ENCODE measurements around the gene RPS18.
"Not testable (repeated sequence)": the region's sequence is repeated elsewhere in the genome, so short reads cannot be mapped to it uniquely, and the experiment has no call there.

The RPS18 gene

DNA sequence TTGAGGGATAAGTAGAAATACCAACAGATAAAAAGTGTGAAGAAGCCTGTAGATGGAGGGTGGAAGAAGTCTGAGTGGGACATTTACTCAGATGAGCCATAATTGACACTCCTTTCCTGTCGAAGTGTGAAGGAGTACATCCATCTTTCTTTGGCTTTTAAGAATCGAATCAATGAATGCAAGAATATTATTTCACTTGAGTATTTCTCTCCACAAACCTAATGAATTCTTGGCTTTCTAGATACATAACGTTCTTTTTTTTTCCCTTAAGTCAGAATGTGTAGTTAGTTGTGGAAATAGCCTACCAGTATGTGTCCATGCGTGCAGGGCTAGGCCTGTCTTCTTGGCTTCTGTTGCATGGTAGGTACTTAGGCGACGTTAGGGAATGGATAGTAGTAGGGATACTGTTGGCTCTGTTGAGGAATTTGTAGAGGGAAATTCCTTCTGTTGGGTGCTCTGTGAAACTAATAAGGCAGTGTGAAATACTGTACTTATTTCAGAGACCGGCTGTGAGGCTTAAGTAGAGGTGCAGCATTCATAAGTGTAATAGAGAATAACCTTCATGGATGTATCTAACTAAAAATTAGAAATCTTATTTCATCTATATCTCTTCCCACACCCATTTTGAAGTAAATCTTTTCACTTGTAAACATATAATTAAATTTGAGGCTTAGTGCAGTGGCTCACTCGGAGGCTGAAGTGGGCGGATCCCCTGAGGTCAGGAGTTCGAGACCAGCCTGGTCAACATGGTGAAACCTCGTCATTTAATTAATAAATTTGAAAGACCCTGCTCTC is 1.5 kb downstream of the RPS18 start:
- no peak for DNase-seq

DNA sequence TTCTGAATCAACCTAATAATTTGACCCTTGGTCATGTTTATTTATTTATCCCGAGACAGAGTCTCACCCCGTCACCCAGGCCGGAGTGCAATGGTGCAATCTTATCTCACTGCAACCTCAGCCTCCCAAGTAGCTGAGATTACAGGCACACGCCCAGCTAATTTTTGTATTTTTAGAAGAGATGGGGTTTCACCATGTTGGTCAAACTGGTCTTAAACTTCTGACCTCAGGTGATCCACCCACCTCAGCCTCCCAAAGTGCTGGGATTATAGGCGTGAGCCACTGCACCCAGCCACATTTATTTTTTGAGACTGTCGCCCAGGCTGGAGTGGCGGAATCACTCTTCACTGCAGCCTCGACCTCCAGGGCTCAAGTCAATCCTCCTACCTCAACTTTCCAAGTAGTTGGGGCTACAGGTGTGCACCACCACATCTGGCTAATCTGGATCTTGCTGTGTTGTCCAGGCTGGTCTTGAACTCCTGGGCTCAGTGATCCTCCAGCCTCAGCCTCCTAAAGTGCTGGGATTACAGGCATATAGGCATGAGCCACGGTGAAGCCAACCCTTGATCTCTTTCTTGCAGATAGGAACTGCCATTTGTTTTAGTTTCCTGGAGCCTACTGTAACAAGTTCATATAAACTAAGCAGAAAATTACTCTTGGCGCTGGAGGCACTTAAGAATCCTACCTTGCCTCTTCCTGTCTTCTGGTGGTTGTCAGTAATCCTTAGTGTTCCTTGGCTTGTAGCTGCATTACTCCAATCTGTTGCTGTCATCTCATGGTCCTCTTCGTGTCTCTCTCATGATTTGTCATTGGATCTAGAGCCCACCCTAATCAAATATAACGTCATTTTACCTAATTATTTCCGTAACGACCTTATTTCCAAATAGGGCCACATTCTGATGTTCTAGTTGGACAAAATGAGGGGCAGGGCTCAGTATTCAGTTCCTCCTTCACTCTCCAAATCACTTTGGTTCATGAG is 2.3 kb downstream of the RPS18 start:
- DNase-seq: no peak

DNA sequence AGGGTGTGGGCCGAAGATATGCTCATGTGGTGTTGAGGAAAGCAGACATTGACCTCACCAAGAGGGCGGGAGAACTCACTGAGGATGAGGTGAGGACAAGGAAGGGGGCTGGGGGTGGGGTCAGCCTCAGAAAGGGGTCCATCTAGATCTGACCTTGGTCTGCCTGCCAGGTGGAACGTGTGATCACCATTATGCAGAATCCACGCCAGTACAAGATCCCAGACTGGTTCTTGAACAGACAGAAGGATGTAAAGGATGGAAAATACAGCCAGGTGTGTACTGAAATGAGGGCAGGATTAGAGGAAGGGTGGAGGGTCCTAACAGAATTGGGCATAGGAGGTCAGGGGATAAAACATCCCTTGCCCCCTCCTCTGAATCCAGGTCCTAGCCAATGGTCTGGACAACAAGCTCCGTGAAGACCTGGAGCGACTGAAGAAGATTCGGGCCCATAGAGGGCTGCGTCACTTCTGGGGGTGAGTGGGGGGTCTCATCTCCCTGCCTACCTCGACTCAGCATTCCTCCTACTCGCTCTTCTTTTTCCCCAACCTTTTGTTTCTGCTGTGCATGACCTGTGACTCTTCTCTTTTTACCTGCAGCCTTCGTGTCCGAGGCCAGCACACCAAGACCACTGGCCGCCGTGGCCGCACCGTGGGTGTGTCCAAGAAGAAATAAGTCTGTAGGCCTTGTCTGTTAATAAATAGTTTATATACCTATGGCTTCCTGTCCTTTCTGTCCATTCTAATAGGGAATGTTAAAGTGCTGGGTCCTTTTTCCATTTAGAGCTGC is 4.1 kb downstream of the RPS18 start:
- DNase-seq: not testable (repeated sequence)

DNA sequence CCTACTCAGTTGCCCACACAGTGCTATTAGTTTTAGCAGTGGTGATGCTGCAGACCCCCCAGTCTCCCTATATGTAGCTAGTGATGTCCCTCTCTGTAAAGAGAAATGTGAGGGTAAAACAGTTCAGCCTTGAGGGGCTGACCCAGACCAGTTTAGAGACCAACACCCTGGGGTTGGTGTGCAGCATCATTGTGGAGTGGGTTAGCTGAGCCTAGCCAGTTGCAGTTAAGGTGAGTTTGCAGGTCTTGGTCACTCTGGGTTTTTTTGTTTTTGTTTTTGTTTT is 4.6 kb downstream of the RPS18 start:
- DNase-seq: no peak

DNA sequence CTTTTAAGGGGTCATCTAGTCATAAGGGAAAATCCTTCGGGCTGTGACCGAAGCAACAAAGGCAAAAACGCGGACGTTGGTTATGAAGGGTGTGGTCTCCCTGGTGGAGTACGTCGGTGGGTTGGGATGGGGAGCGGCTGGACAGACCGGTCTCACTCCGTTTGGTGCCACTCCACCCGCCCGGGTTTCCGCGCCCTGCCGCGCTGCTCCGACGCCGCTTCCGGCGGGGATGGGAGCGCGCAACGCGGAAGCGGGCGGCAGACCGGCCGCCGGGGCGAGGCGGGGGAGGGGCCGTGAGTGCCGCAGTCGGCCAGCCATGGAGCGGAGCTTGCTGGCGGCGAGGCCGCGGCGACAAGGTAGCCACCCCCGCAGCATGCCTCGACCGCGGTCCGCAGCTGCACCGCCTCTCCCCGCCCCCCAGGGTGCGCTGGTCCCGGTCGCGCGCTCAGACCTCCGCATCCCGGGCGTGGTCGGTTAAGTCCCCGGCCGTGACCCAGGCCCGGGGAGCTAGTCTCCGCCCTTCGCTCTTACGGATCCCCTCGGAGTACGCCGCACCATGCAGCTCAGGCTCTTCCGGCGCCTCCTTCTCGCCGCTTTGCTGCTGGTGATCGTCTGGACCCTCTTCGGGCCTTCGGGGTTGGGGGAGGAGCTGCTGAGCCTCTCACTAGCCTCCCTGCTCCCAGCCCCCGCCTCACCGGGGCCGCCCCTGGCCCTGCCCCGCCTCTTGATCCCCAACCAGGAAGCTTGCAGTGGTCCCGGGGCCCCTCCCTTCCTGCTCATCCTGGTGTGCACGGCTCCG is 5.2 kb downstream of the RPS18 start, which contains the start of gene B3GALT4:
Gene B3GALT4, plus strand, starts transcription at position 260 of the 799 bp plus-strand sequence. Its CDS starts 297 bp downstream, at position 557.
- DNase-seq: peak; percentile 72

DNA sequence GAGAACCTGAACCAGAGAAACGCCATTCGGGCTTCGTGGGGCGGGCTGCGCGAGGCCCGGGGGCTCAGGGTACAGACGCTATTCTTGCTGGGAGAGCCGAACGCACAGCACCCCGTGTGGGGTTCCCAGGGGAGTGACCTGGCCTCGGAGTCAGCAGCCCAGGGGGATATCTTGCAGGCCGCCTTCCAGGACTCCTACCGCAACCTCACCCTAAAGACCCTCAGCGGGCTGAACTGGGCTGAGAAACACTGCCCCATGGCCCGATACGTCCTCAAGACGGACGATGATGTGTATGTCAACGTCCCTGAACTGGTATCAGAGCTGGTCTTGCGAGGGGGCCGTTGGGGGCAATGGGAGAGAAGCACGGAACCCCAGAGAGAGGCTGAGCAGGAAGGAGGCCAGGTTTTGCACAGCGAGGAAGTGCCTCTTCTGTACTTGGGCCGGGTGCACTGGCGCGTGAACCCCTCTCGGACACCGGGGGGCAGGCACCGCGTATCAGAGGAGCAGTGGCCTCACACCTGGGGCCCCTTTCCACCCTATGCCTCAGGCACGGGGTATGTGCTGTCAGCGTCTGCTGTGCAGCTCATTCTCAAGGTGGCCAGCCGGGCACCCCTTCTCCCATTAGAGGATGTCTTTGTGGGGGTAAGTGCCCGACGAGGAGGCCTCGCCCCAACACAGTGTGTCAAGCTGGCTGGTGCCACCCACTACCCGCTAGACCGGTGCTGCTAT is 6.0 kb downstream of the RPS18 start:
- peak; percentile 35 for DNase-seq

DNA sequence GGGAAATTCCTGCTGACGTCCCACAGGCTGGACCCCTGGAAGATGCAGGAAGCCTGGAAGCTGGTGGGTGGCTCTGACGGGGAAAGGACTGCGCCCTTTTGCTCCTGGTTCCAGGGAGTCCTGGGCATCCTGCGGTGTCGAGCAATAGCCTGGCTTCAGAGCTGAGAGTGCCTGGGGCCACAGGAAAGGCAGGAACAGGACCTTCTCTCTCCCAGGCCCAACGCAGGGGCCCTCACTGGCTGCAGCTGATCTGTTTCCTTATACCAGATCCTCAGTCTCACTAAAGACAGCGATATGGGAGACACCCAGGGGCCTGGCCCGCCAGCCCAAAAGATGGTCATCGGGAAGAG is 6.5 kb downstream of the RPS18 start:
- DNase-seq: no peak

DNA sequence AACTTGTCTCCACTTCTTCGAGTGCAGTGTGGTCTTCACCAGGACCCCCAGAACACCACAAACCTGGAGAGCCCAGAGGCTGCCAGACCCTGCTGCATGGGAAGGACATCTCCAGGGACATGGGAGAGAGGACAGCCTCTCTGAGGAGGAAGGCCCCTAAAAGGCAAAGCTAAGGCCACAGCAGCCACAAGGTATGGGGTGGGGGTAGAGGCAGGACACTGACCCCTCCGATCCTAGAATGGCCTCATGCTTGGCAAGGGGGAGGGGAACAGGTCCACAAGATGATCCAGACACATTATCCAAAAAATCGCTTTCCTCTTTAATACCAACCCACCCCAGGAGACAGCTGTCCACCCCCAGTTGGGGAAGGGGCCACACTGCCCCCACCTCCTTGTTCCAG is 6.9 kb downstream of the RPS18 start:
- no peak for DNase-seq

DNA sequence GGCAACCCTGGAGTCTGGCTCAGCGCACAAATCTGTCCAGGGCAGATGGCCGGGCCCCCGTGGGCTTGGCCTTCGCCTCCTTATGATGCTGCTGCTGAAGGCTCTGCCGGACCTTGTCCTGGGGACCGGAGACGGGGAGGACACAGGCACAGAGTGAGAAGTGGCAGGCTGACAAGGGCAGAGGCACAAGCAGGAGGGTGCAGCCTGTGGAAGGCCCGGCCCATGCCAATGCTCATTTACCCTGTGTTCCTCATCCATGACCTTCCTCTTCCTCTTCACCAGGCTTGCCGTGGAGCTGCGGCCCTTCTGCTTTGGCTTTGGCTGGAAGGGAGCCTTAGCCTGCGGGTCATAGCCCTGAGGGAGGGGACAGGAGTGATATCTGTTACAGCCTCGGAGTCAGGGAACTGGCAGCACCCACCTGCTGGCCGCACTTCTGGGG is 7.4 kb downstream of the RPS18 start:
- DNase-seq: no peak

DNA sequence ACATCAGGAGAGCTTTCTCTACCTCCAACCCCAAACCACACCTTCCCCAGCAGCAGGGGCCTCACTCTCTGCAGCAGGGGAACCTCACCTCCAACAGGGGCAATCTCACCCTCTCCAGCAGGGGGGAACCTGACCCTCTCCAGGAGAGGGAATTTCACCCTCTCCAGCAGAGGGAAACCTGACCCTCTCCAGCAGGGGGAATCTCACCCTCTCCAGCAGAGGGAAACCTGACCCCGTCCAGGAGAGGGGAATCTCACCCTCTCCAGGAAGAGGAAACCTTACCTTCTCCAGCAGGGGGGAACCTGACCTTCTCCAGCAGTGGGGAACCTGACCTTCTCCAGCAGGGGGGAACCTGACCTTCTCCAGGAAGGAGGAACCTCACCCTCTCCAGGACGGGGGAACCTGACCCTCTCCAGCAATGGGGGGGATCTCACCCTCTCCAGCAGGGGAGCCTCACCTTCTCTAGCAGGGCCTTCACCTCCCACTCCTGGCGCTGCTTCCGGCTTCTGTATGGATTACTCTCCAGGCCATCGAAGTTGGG is 8.2 kb downstream of the RPS18 start:
- DNase-seq: peak; percentile 61

DNA sequence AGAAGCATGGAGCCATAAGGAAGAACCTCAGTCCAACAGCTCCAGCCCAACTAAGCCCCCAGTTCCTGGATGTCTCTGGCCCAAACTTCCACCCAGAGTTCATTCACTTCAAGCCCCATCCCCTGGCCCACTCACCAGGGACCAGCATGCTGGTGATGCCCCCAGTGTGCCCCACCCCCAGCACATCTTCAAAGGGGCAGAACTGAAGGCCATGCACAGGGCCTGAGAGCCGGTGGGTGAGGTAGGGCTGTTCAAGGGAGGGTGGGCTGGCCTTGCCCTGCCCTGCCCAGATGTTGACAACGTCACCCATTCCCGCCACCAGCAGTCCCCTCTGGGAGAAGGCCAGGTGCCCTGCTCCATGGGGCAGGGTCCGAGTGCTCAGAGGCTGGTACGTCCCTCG is 8.7 kb downstream of the RPS18 start:
- DNase-seq: no peak

DNA sequence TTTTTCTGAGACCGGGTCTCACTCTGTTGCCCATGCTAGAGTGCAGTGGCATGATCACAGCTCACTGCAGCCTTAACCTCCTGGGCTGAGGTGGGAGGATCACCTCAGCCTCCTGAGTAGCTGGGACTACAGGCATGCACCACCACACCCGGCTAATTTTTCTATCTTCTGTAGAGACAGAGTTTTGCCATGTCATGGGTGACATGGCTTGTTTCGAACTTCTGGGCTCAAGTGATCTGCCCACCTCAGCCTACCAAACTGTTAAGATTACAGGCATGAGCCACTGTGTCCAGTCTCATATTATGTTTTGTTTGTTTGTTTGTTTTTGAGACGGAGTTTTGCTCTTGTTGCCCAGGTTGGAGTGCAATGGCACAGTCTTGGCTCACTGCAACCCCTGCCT is 13.3 kb downstream of the RPS18 start:
- DNase-seq: not testable (repeated sequence)

DNA sequence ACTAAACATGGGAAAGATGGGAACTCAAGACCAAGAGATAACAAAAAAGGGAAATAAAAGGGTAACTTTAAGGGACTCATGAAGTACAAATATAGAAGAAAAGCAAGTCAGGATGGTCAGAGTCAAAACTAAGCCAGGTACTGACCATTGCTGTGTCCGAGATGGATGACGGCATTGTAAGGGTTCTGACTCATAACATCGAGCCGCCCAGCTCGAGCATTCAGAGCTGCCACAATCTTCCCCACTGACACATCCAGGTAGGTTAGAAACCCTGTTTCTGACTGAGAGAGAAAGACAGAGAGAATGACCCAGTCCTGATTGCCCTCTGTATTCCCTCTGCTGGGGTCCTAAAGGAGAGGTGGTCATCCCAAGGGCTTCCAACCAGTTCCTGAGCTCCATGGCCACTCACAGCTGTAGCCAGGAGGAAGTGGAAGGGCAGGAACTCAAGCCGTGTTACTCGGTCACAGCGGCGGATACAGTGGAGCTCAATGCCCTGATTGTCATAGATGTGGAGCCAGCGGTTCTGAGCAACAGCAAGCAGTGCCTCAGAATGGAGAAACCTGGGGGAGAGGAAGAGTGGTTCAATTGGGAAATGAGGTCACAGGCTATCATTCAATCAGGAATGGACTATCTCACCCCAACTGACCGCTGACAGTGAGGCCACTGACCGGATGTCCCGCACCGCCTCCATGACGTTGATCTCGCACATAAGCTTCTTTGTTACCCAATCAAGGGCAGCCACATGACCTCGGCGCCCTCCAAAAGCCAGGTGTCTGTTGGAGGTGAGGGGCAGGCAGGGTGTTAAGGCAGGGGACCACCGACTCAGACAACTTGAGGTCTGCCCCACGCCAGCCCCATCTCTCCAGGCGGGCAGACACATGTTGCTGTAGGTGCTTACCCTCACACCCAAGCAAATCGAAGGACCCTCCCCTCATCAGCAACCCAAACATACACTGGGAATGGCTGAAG is 15.4 kb downstream of the RPS18 start:
- no peak for DNase-seq

DNA sequence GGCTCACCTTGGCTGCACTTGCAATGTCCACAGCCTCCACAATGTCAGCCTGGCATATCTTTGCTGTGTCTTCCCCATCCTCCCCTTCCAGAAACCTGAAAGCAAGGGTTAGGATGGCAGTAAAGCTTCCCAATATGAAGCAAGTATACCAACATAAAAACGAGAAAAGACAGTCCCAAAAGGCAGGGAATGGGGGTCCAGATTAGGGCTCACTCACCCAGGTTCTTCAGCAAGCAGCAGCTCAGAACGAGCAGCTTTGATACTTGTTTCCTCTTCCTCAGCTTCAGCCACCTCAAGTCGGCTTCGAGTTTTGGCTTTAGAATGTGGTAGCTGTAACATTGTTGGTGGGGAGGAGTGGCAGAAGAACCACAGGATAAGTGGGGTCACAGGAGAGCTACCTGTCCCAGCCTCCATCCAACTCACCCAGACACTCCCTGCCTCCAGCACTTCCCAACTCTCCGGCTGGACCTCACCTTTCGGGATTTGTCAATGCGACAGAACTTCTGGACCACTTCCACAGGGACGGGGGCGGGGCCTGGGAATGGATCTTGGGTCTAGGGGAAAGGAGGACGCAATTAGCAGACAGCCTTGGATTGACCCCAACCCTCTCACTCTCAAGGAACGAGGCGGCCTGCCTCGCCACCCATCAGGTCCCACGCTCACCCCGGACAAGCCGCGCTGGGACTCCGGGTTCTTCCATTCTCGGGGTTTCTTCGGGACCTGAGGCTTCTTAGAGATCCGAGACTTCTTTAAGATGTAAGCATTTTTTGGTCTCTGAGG is 16.5 kb downstream of the RPS18 start:
- no peak for DNase-seq

DNA sequence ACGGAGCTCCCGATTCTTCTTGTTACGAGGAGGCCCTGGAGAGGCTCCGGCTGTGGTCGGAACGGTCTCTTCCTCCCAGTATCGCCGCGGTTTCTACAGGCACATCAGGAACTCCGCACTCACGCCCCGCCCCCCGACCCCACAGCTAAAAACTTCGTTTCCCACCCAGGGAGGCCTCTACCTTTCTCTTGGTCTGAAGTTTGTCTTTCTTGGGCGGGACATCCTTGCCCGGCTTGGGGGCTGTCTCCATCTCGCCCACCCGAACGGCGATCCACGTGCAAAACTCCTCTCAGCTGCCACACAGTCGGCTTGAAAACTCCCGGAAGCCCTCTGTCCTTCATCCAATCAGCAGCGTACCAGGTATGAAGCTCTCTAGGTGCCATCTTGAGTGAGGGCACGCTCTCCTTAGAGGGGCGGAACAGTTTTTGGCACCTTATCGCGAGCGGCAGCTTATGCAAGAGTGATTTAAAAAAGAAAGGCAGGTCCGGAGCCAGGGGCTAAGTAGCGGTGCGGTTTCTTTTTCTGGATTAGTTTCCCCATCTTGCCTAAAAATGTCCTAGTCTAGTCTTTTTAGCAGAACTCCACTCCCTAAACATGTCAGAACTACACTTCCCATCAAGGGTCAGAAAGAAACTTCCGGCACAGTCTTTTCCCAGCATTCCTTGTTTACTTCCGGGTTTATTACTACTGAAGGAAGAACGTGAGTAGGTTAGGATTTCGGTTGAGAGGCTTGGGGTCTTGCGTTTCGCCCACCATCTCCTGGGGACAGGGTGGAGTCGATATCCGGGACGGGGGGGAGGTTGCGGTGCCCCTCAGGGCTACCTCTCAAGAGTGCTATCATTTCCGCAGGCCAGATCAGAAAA is 17.3 kb downstream of the RPS18 start, which contains the start of the genes PFDN6 and WDR46:
Gene PFDN6, plus strand, starts transcription at position 681 of the 863 bp plus-strand sequence. CDS start 256 bp downstream, outside the sequence.
Gene WDR46, minus strand, starts transcription at position 319 of the 863 bp plus-strand sequence. Its CDS starts 69 bp downstream, at position 250.
- peak; percentile 87 for DNase-seq

DNA sequence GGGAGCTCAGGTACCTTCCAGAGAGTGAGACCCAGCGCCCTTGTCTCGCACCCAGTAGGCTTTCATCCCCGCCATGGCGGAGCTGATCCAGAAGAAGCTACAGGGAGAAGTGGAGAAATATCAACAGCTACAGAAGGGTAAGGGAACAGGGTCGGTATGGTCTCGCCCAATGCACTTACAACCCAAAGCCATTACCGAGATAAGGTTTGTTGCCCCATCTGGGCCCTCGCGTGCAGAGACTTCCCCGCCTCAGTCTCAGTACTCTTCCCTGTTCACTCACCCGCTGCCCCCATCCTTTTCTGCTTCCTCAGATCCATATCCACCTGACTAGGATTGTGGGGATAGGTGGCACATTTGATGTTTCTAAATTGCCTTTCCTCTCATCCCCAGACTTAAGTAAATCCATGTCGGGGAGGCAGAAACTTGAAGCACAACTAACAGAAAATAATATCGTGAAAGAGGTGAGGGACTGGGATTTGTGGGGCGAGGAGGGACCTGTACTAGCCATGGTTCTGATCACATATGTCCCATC is 18.0 kb downstream of the RPS18 start:
- DNase-seq: no peak

DNA sequence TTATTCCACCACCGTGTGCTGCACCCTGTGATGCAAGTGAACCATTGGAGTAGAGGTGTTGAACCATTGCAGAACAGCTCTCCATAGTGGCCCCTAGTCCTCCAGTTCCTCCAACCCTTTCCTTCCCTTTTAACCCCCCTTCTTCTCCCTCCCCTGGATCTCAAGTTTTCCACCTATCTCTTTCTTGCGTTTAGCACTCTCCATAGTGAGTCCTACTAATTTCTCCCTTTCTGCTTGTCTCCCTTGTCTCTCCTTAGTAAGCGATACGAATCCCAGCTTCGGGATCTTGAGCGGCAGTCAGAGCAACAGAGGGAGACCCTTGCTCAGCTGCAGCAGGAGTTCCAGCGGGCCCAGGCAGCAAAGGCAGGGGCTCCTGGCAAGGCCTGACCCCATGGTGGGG is 18.6 kb downstream of the RPS18 start:
- DNase-seq: no peak

Measured in RPMI8226 (cell line).